ENCODE measurements around the gene RPS25.

GRCh38 chr11:119030029-119030328 is 11.8 kb upstream of the RPS25 start:
- TF ChIP-seq SUZ12 (IDR thresholded peaks at IDR 0.05; ENCODE audit: extremely low read depth, insufficient read depth, insufficient read length): no peak
- no peak for TF ChIP-seq YY1 (IDR thresholded peaks at IDR 0.05; ENCODE audit: insufficient read depth, insufficient read length)
